Testis (tissue), 2 donors: Measurements from ENCODE around the gene GBX1.

Source experiments
- CTCF ChIP-seq, 3 experiments: fragments of 450-650 bp in 2 of 3; fragments of 200-600 bp in 1 of 3; sonication (generic) in 1 of 3; IDR thresholded peaks; one replicate each; pipeline ENCODE4 v1.5.1; 2016 to 2019; ENCODE audit warnings: antibody characterized with exemption in 3 of 3, mild to moderate bottlenecking in 2 of 3, moderate library complexity in 1 of 3
- POLR2A ChIP-seq: fragments of 450-650 bp; IDR thresholded peaks from one replicate; pipeline ENCODE4 v1.6.1; 2017; ENCODE audit warnings: antibody characterized with exemption, mild to moderate bottlenecking, moderate library complexity

GRCh38 chr7:151131592-151132293 is 35.8 kb downstream of the GBX1 start:
- no peak for TF ChIP-seq CTCF (IDR thresholded peaks at IDR 0.05)
- TF ChIP-seq POLR2A, result no peak
